HG03066 (cell line): Measurements from ENCODE around the gene CETP.

Source experiments
- ATAC-seq: cut with Tn5 transposase; IDR thresholded peaks from one replicate; pipeline ENCODE4 v1.9.1; 2021; ENCODE audit warnings: low read depth; ENCODE audit not compliant: unreplicated experiment

The CETP gene

GRCh38 chr16:57013902-57014301 is 52.2 kb downstream of the CETP start:
- no peak for ATAC-seq

- ATAC-seq = no peak
These were observed 54.6 kb downstream of the CETP start for GRCh38 chr16:57016301-57016700.

- ATAC-seq = no peak
These were observed 55.1 kb downstream of the CETP start for GRCh38 chr16:57016831-57017230.

GRCh38 chr16:57017251-57017650 is 55.5 kb downstream of the CETP start:
- ATAC-seq = no peak

GRCh38 chr16:57019746-57020145 is 58.0 kb downstream of the CETP start:
- ATAC-seq = no peak

GRCh38 chr16:57020651-57021050 is 58.9 kb downstream of the CETP start:
- ATAC-seq = no peak

GRCh38 chr16:57021757-57022156 is 60.0 kb downstream of the CETP start:
- no peak for ATAC-seq

GRCh38 chr16:57022445-57022844 is 60.7 kb downstream of the CETP start:
- no peak for ATAC-seq

- no peak for ATAC-seq
These were observed 61.9 kb downstream of the CETP start for GRCh38 chr16:57023541-57024249.

- ATAC-seq = no peak
These were observed 63.3 kb downstream of the CETP start for GRCh38 chr16:57024894-57025680.

GRCh38 chr16:57025941-57026777 is 64.4 kb downstream of the CETP start:
- no peak for ATAC-seq

GRCh38 chr16:57026778-57027062 is 65.0 kb downstream of the CETP start:
- no peak for ATAC-seq

- ATAC-seq = no peak
These were observed 65.3 kb downstream of the CETP start for GRCh38 chr16:57027067-57027466.

- ATAC-seq = no peak
These were observed 66.3 kb downstream of the CETP start for GRCh38 chr16:57028086-57028485.

- no peak for ATAC-seq
These were observed 67.7 kb downstream of the CETP start for GRCh38 chr16:57029161-57030160.

GRCh38 chr16:57030346-57030902 is 68.7 kb downstream of the CETP start:
- ATAC-seq = no peak

- no peak for ATAC-seq
These were observed 69.4 kb downstream of the CETP start for GRCh38 chr16:57031156-57031555.

- no peak for ATAC-seq
These were observed 70.6 kb downstream of the CETP start for GRCh38 chr16:57032346-57032745.

- ATAC-seq = no peak
These were observed 71.2 kb downstream of the CETP start for GRCh38 chr16:57032931-57033330.
